Stimulated activated CD4-positive, alpha-beta T cell treated with anti-CD3 and anti-CD28 coated beads, Interleukin-4, amount 100 ng/mL, for 24 hours (primary cell): ENCODE measurements around the gene ZC3HAV1L.
"Not testable (repeated sequence)": the region's sequence is repeated elsewhere in the genome, so short reads cannot be mapped to it uniquely, and the experiment has no call there.

Source experiments
- DNase-seq: peaks from one replicate; pipeline ENCODE4 v3.0.0-alpha.2; 2020

Gene ZC3HAV1L, protein sequence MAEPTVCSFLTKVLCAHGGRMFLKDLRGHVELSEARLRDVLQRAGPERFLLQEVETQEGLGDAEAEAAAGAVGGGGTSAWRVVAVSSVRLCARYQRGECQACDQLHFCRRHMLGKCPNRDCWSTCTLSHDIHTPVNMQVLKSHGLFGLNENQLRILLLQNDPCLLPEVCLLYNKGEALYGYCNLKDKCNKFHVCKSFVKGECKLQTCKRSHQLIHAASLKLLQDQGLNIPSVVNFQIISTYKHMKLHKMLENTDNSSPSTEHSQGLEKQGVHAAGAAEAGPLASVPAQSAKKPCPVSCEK

DNA sequence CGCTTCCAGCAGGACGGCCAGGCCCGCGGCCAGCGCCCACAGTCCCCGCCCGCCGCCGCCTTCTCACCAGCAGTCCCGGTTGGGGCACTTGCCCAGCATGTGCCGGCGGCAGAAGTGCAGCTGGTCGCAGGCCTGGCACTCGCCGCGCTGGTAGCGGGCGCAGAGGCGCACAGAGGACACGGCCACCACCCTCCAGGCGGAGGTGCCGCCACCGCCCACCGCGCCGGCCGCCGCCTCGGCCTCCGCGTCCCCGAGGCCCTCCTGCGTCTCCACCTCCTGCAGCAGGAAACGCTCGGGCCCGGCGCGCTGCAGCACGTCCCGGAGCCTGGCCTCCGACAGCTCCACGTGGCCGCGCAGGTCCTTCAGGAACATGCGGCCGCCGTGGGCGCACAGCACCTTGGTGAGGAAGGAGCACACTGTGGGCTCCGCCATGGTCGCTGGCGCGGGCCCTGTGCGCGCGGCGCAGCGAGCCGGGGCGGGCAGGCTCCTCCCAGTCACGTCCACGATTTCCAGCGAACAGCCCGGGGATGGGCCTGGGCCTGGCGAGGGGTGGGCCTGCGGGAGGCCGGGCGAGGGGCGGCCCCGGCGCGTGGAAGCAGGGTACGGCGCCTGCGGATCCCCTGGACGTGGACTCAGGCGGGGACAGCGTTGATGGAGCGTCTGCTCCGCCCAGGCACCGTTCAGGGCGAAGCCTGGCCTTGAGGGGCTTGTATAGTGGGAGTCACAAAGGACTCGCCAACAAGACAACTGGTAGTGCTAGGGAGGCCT lies at the start of gene ZC3HAV1L:
Gene ZC3HAV1L, minus strand, starts transcription at position 457 of the 768 bp plus-strand sequence. Its CDS starts 25 bp downstream, at position 432.
- DNase-seq: peak; percentile 54

DNA sequence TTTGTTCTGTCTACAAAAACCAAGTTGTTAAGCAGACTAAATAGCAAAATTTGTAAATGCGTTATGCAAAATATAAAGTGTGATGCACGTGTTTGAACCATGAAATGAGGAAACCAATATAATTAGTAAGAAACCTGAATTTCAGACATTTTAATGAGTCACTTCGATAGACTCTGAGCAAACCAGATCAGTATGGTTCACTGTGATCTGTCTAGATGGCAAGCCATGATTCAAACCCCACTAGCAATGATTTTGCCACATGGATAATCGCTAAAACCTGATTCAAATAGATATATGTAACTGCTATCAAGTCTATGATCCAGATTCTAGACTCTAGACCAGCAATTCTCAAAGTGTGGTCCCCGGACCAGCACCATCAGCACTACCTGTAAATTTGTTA lies 48.9 kb upstream of the ZC3HAV1L start:
- no peak for DNase-seq

DNA sequence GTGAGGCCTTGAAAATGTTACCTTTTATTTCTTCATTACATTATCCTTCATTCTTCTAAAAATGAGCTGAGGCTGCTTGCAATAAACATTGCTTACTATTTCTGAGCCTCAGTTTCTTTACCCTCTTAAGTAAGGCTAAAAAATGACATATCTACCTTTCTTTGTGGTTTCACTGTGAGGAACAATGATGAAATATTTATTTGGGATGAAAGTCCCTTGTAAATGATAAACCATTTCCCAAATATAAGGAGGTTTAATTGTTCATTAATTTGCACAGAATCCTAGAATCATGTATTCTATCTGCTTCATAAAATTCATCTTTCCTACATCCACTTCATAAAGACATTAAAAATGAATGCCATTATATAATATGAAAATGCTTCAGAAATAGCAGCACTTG lies 45.7 kb upstream of the ZC3HAV1L start:
- DNase-seq: no peak

DNA sequence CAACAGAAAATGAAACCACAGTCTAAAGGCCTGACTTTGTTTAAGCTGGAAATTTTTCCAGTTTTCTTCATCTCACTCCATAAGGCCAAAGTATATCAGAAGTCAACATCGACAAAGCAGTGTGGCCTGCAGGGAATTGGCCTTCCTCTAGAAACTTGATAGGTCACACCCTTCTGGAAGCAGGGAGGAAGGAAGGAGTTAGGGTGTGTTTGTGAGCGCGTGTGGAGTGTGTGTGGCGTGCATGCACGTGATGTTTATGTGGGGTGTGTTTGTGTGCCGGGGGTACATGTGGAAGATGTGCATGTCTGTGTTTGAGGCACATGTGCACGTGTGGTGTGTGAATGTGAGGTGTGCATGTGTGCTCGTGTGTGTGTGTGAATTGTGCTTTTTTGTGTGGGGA lies 45.1 kb upstream of the ZC3HAV1L start:
- DNase-seq: no peak

DNA sequence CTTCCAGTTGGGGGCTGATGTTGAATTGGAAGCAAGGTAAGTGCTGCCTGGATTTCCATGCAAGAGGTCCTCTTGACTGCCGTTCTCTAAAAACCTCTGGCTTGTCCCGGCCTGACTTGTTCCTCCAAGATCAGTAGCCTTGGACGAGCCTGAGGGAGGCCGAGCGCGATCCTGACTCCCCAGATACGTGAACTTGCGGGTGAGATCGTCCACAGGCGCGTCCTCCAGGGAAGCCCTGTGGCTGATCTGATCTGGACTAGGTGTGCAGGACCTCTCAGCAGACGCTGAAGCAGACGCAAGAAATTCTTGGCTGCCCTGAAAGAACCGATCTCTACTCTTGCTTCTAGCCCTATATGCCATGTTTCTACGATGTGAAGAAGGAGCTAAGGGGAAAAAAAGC lies 44.0 kb upstream of the ZC3HAV1L start:
- no peak for DNase-seq

DNA sequence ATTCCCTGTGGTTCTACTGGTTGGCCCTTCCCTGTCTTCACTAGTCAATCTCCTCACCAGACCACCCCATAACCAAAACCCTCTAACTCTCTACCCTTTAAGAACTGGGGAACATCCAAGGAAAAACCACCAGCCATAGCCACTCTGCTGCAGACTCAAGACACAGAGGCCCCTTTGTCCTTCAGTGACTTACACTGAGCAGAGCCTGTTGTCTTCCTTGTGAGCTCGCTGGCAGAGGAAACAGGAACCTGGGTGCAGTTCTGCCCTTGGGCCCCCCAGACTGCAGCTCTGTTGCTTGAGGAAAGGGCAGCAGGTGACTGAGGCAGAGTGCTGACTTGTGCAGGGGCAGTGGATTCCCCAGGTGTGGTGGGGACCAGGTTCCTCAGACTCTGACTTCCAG lies 43.1 kb upstream of the ZC3HAV1L start:
- no peak for DNase-seq

DNA sequence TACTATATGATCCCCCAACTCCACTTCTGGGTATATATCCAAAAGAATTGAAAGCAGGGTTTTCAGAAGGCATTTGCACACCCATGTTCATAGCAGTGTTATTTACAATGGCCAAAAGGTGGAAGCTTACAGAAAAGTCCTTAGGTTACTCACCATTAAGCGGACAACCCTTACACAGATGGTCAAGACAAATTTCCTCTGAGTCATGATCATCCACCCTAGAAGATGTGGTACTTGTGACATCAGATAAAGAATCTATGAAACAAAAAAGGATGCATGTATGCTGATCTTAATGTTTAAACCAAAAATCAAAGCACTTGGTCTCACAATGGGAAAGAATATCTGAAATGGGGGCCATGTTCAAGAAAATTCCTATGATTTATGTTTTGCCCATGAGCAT lies 42.6 kb upstream of the ZC3HAV1L start:
- DNase-seq: no peak

DNA sequence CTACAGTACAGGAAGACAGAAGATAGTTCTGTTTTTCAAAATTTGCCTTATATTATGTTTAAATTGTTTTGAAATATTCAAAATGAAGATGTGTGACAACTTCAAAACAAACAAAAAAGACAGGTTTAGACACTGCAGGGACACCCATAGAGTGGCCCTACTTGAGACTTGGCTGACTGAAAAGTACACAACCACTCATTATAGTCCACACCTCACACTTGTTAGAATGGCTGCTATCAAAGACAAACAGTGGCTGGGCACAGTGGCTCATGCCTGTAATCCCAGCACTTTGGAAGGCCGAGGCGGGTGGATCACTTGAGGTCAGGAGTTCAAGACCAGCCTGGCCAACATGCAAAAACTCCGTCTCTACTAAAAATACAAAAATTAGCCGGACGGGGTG lies 41.9 kb upstream of the ZC3HAV1L start:
- not testable (repeated sequence) for DNase-seq

DNA sequence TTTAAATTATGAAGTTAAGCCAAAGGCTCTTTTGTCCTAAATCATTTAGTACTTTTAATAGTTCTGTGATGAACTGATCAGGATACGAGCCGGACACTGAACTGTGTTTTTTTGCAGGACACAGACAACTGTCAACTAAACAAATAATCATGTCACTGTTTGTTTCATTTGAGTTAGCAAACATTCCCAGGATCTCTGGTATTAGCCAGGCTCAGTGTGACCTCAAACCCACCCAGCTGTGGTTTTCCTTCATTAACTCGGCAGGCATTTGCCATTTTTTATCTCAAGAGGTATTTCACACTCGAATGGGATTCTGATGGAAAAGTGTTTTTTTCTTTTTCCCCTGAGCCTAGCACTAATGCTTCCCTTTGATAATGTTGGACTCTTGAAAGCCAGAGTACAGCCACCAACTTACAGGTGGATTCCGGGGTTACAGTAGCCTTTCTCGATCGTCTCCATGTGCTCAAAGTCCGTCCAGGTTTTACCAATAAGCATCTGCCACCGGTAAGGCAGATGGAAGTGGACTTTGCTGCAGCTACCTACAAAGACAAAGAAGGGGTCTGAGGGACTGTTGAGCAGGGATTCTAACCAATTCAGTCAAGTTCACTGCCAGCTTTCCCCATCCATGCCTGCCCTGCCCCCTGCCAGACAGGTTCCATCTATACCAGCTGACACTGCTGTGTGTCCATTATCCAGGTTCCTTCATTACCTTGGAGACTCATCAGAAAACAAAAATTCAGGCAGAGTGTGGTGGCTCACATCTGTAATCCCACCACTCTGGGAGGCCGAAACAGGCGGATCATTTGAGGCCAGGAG lies 40.2 kb upstream of the ZC3HAV1L start:
- DNase-seq: no peak

DNA sequence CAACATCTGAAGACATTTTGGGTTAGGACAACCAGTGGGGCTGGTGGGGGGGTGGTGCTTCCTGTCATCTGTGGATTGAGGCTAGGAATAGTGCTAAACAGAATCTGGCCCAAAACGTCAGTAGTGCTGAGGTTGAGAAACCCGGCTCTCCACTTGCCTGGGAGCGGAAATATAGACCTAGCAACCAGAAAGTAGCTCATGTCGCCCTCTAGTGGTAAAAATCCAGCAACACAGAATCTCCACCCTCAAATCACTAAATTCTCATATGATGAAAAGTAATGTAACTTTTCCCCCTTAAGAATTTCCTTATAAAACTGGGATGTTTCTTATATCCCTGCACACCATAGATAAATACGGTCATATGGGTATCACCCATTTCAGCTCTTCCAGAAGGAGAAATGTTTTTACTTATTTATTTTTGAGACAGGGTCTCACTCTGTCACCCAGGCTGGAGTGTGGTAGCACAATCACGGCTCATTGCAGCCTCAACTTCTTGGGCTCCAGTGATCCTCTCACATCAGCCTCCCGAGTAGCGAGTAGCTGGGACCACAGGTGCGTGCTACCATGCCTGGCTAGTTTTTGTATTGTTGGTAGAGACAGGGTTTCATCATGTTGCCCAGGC lies 39.3 kb upstream of the ZC3HAV1L start:
- DNase-seq: peak; percentile 75

DNA sequence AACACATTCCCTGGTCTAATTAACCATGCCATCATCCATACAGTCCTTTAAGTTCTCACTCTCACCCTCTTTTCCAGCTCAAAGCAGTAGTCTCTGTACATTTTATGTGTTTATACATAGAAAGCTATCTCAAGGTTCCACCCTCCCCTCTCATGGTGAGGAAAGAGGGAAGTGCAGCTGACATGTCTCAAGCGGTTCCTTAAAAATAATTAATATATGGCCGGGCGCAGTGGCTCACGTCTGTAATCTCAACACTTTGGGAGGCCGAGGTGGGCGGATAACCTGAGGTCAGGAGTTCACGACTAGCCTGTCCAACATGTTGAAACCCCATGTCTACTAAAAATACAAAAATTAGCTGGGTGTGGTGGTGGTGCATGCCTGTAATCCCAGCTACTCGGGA lies 37.0 kb upstream of the ZC3HAV1L start:
- DNase-seq: no peak

DNA sequence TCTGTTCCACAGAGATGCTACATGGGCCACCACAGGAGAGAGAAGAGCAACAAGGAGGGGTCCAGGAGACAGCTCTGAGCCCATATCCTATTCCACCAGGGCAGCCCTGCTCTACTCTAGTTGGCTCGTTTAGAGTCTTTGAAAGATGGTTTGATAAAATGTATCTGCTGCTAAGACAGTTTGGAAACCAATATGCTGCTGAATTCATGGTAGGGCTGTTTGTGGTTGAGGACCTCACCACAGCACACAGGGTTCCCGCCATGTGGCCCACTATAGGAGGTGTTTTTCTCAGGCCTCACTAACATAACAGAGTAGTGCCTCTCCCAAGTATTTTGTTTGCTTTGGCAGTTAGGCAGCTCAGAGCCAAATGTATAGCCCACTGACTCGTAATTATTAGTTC lies 35.8 kb upstream of the ZC3HAV1L start:
- no peak for DNase-seq

DNA sequence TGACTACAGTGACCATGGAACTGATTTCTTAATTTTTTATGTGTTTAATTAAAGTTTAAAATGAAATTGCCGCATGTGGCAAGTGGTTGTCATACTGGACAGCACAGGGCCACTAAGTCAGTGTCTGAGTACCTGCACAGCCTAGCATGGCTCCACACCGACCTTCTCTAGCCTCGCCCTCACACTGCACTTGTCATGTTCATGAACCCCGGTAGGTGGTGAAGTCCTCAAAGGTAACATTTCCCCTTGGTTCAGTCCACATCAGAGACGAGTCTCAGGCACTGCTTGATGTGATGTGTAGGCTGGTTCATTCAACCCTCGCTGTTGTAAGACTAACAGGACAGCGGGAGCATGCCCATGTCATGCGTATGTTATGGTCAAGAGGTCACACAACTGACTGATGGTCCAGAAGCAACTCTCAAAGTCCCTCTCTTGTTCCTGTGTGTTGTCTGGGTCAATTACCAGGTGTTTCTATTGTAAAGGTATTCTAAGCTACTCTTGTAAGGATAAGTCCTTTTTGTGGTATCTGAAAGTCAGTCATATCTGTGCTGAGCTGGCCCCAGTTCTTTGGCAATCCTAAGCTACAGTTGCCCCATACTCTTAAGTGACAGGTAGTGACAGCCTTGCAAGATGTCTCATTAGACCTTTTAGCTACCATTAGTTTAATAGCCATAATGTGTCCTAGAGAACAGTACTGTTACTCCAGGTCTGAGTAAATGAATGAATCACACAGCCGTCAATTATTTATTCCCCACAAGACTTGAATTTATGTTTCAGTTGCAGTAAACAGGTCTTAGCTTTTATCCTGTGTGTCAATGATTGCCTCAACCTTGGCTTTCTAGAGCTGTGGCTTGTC lies 32.9 kb upstream of the ZC3HAV1L start:
- no peak for DNase-seq

DNA sequence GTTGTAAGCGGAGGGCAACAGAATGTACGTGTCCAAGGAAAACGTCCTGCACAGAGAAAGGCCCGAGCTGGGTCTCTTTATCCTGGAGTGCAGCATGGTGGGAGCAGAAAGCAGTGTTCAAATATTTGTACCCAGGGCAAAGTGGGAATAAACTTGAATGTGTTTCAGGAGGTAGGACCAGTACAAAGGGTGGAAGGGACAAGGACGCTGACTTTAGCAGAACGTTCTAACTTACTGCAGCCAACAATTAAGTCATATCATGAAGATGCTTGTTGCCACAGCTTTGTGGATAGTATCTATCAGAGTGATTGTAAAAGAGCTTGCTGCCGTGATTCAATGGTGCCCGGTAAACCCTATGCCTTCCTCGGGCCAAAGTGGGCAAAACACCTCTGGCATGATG lies 30.5 kb upstream of the ZC3HAV1L start:
- no peak for DNase-seq

DNA sequence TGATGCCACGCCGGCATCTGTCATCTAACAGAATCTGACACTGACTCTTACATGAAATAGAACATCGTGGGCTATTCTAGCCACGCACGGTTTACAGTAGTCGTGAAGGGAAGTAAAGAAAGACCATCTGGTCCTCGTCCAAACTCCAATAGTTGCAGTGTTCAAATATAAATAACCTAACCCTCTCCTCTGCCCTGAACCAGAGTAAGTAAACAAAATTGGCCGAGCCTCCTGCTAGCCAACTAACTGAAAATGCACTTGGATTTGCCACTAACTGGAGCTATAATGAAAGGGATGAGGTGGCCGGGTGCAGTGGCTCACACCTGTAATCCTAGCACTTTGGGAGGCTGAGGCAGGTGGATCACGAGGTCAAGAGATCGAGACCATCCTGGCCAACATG lies 29.5 kb upstream of the ZC3HAV1L start:
- DNase-seq: no peak

DNA sequence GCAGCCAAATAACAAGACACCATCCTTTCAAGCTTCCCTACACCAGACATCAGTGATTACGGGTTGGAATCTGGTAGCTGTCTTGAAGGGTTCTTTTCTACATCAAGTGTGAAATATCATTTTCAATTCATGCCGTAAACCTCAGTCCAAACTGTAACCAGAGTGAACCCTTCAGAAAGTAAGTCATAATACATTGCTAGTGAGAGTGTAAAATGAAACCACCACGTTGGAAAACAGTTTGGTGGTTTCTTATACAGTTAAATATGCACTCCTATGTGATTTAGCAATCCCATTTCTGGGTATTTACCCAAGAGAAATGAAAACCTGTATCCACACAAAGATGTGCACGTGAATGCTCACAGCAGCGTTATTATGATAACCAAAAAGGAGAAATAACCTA lies 25.6 kb upstream of the ZC3HAV1L start:
- DNase-seq: no peak

DNA sequence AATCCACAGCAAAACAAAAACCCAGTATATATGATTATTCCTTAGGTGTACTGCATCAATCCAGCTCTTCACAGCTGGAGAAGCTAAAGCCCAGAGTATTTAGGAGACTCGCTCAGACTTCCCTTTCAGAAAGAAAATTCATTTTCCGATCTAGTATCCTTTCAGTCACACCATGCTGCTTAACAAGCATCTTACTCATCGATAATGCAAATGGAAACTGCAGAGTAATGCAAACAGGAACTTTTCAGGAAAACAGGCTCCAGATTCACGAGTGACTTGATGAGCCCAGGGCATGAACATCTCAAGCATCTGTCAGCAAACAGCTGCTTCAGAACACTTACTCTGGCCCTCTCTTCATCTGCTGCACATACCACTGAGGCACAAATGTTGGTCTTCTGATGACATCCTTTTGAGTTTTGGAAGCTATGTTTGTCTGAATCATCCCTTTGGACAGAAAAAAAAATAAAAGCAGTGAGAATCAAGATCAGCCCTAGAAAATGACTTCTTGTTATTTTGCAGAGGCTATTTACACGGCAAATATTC lies 24.9 kb upstream of the ZC3HAV1L start:
- DNase-seq: no peak

DNA sequence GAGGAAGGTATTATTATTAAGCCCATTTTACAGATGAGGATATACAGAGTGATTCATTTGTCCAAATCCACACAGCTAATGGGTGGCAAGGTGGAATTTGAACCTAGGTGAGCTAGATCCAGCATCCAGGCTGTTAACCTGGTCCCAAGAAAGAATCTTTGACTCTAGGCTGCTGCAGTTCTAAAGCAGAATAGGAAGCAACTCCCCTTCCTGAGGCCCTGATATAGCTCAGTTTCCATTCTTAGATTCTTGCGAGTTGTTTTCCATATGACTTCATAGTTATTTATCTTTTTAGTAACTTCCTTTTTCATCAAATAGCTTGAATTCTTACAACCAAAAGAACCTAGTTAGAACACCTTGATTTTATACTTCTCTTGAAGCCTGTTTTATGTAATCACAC lies 24.1 kb upstream of the ZC3HAV1L start:
- DNase-seq: no peak

DNA sequence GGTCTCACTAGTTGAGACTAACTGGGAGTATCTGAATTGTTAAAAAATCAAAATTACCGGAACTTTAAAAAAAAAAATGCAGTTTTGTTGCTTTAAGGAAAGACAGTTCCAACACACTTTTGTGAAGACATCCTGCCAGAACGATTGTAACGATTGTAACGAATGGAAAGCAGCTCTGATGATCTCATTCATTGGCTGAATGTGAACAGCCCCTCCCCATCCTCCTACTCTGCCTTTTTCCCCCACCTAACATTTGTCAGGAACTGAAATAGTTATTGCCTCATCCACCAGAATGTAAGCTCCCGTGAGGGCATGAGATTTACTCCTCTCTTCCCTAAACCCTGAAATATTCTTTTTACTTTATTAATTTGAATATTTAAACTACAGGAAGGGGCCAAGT lies 23.1 kb upstream of the ZC3HAV1L start:
- no peak for DNase-seq

DNA sequence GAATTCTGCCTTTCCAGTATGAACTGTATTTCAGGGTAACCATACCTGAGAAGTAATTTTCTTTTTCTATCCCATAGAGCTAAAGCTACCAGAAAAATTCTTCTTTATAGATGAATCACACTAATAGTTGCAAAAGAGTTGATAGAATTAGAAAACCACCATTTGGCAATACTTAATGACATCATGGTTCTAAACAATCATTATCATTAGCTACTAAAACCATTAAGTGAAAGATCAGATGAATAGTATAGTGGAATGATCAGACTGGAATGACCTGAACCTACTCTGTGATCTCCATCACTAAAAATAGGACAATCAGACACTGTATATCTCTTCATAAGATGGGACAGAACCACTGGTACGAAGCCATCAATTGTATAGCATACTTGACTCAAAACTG lies 19.8 kb upstream of the ZC3HAV1L start:
- no peak for DNase-seq

DNA sequence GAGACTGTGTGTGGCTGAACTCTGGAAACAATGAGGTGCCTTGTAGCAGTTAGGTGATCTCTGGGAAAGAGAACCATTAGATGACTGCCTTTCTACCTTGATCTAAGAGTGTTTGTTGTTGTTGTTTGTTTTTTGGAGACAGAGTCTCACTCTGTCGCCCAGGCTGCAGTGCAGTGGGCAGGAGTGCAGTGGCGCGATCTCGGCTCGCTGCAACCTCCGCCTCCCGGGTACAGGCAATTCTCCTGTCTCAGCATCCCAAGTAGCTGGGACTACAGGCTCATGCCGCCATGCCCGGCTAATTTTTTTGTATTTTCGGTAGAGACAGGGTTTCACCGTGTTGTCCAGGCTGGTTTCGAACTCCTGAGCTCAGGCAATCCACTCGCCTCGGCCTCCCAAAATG lies 18.8 kb upstream of the ZC3HAV1L start:
- DNase-seq: not testable (repeated sequence)

DNA sequence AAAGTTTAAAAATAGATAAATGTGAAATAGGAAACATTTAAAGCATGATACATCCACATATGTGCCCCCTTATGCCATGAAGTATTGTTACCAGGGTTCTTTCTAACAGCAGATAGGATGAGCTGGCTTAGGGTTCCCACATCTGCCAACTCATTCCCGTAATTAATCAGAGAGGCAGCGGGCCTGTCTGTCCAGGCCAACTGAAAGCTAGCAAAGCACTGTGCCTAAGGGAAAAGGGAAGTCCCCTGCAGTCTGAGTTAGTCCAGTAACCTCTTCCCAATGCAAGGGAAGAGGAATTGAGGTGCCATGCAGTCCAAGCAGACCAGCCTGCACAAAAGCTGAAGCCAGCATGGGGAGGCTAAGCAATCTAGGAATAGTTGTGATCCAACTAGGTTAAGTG lies 18.3 kb upstream of the ZC3HAV1L start:
- DNase-seq: no peak
